PC-9 (cell line): ENCODE results near the gene SCARB1.

ENCODE experiments used
- EZH2 ChIP-seq: fragments of 200-600 bp; sonication (generic); IDR thresholded peaks from 2 replicates; pipeline ENCODE4 v1.8.0; 2017; ENCODE audit warnings: antibody characterized with exemption, low read depth
- TF ChIP-seq, protein P1 (sequence below): fragments of 200-600 bp; sonication (generic); conservative IDR thresholded peaks from 2 replicates; pipeline ENCODE4 v1.6.1; 2017; ENCODE audit warnings: mixed run types, antibody characterized with exemption, mild to moderate bottlenecking, moderate library complexity

DNA sequence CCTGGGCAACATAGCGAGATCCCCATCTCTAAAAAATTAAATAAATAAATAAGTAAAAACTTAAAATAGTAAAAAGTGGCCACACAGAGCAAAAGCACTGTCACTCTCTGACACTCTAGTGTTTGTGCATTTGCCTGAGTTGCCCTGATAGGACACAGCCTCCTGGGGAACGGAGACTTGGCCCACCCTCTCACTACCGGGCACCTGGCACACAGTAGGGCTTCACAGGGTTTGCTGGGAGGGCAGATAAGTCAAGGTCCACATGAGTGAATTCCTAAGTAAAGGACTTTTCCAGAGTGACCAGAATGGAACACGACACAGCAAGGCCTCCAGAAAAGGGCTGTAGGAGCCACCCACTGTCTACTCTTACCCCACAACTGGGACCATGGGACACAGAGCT, 54.3 kb downstream of the SCARB1 start:
- TF ChIP-seq EZH2, result no peak
- TF ChIP-seq, protein P1, sequence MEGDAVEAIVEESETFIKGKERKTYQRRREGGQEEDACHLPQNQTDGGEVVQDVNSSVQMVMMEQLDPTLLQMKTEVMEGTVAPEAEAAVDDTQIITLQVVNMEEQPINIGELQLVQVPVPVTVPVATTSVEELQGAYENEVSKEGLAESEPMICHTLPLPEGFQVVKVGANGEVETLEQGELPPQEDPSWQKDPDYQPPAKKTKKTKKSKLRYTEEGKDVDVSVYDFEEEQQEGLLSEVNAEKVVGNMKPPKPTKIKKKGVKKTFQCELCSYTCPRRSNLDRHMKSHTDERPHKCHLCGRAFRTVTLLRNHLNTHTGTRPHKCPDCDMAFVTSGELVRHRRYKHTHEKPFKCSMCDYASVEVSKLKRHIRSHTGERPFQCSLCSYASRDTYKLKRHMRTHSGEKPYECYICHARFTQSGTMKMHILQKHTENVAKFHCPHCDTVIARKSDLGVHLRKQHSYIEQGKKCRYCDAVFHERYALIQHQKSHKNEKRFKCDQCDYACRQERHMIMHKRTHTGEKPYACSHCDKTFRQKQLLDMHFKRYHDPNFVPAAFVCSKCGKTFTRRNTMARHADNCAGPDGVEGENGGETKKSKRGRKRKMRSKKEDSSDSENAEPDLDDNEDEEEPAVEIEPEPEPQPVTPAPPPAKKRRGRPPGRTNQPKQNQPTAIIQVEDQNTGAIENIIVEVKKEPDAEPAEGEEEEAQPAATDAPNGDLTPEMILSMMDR, result no peak
